Measurements from ENCODE around the gene CYP27C1. TPM values are rescaled to one million over a fixed set of nuclear protein-coding genes. Genes with fewer than 3 reads are reported as not detected.

CYP27C1 gene
- total and polyA plus RNA-seq, 10 of the 15 experiments (the other 5 are each of a cell fraction or from before 2014, with no cell fraction given): not detected

DNA sequence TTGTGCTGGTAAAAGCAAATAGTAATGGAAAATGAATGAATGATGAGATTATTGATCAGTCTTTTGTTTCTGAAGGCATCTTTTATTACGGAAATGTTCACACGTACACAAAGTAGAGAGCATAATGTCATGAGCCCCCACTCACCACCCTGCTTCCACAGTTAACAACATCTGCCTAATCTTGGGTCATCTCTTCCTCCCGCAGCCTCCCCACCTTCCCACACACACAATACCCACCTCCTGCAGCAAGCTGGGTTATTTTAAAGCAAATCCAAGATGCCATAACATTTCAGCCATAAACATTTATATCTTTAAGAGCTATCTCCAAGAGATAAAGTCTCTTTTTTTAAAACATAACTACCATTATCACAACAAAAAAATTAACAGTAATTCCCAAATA, 36.3 kb downstream of the CYP27C1 start:
- Histone ChIP-seq H2AFZ (ENCODE audit: control insufficient read depth, low read depth, low read length) (no peak overlapping the region), H3K79me2 (ENCODE audit: control insufficient read depth, insufficient read depth, low read length) (no peaks in the 10 kb centered on the region), H3K4me2 (ENCODE audit: control insufficient read depth, insufficient read depth) (no peak overlapping the region), H3K36me3 (ENCODE audit: control insufficient read depth in 2 of 2, insufficient read depth in 2 of 2, low read length in 1 of 2) (no peaks in the 10 kb centered on the region), H3K27me3 (replicated peaks in 1 of 2; ENCODE audit: control insufficient read depth in 2 of 2, insufficient read depth in 2 of 2, low read length in 1 of 2) (peaks cover 0 to 4% of the 10 kb centered on the region in 2 experiments; a peak in 3 of 4 replicates), H3K27ac (ENCODE audit: control insufficient read depth, insufficient read depth) (no peak overlapping the region), H3K4me1 (ENCODE audit: control insufficient read depth, insufficient read depth, low read length) (no peaks in the 10 kb centered on the region), H3K9me3 (replicated peaks; ENCODE audit: control insufficient read depth, insufficient read depth, low read length) (no peaks in the 10 kb centered on the region; the same call in 2 of the 3 replicates), H3K9ac (ENCODE audit: control insufficient read depth, insufficient read depth, low read length) (no peak overlapping the region), H3K4me3 (no peak overlapping the region), H4K20me1 (ENCODE audit: control insufficient read depth, insufficient read depth) (no peaks in the 10 kb centered on the region)
- no TSS peak for BruUV-seq (replicated peaks)
- DNase-seq (ENCODE audit: low read depth, low spot score) (no peak), FAIRE-seq (no peak), ATAC-seq (no peak)
- WGBS (ENCODE audit: insufficient coverage, insufficient replicate concordance, low lambda C conversion rate, missing lambda C conversion rate): 44% methylated on average over 3 of the region's 3 CpGs
- intact Hi-C loops (cut with micrococcal nuclease; ENCODE audit: unreplicated experiment): no loop called here
- ChIA-PET RAD21 (ENCODE audit: unreplicated experiment) (interaction anchor here (0.6 kb wide), 1 partner anchor 155 kb away, joined by 5 read pairs; no protein-coding TSS in a partner anchor), CTCF (interaction anchor here (2.3 kb wide), 1 partner anchor 13 kb away, joined by 8 read pairs; no protein-coding TSS in a partner anchor), SMC1A (ENCODE audit: uncharacterized antibody, unreplicated experiment) (interaction anchor here (1.6 kb wide), 1 partner anchor 74 kb away, joined by 3 read pairs; no protein-coding TSS in a partner anchor), POLR2A (interaction anchor here (0.6 kb wide), 1 partner anchor 18 kb away, joined by 3 read pairs; no protein-coding TSS in a partner anchor)
- in situ Hi-C loops (cut with MboI): no loop called here
- TF ChIP-seq IKZF1 (conservative IDR thresholded peaks at IDR 0.05): no peak
- TF ChIP-seq, protein P1, sequence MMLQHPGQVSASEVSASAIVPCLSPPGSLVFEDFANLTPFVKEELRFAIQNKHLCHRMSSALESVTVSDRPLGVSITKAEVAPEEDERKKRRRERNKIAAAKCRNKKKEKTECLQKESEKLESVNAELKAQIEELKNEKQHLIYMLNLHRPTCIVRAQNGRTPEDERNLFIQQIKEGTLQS (IDR thresholded peaks at IDR 0.05; ENCODE audit: borderline replicate concordance, extremely low read depth, low read depth, low read length): no peak
- TF ChIP-seq KDM1A (IDR thresholded peaks at IDR 0.05; ENCODE audit: borderline replicate concordance): no peak
- TF ChIP-seq, protein P2, sequence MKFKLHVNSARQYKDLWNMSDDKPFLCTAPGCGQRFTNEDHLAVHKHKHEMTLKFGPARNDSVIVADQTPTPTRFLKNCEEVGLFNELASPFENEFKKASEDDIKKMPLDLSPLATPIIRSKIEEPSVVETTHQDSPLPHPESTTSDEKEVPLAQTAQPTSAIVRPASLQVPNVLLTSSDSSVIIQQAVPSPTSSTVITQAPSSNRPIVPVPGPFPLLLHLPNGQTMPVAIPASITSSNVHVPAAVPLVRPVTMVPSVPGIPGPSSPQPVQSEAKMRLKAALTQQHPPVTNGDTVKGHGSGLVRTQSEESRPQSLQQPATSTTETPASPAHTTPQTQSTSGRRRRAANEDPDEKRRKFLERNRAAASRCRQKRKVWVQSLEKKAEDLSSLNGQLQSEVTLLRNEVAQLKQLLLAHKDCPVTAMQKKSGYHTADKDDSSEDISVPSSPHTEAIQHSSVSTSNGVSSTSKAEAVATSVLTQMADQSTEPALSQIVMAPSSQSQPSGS (IDR thresholded peaks at IDR 0.05; ENCODE audit: low read length): no peak
- TF ChIP-seq, protein P3, sequence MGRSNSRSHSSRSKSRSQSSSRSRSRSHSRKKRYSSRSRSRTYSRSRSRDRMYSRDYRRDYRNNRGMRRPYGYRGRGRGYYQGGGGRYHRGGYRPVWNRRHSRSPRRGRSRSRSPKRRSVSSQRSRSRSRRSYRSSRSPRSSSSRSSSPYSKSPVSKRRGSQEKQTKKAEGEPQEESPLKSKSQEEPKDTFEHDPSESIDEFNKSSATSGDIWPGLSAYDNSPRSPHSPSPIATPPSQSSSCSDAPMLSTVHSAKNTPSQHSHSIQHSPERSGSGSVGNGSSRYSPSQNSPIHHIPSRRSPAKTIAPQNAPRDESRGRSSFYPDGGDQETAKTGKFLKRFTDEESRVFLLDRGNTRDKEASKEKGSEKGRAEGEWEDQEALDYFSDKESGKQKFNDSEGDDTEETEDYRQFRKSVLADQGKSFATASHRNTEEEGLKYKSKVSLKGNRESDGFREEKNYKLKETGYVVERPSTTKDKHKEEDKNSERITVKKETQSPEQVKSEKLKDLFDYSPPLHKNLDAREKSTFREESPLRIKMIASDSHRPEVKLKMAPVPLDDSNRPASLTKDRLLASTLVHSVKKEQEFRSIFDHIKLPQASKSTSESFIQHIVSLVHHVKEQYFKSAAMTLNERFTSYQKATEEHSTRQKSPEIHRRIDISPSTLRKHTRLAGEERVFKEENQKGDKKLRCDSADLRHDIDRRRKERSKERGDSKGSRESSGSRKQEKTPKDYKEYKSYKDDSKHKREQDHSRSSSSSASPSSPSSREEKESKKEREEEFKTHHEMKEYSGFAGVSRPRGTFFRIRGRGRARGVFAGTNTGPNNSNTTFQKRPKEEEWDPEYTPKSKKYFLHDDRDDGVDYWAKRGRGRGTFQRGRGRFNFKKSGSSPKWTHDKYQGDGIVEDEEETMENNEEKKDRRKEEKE (IDR thresholded peaks at IDR 0.05): no peak
- TF ChIP-seq ZNF207 (IDR thresholded peaks at IDR 0.05; ENCODE audit: borderline replicate concordance): no peak
- no peak for TF ChIP-seq NFXL1 (IDR thresholded peaks at IDR 0.05; ENCODE audit: borderline replicate concordance)
- TF ChIP-seq, protein P4, sequence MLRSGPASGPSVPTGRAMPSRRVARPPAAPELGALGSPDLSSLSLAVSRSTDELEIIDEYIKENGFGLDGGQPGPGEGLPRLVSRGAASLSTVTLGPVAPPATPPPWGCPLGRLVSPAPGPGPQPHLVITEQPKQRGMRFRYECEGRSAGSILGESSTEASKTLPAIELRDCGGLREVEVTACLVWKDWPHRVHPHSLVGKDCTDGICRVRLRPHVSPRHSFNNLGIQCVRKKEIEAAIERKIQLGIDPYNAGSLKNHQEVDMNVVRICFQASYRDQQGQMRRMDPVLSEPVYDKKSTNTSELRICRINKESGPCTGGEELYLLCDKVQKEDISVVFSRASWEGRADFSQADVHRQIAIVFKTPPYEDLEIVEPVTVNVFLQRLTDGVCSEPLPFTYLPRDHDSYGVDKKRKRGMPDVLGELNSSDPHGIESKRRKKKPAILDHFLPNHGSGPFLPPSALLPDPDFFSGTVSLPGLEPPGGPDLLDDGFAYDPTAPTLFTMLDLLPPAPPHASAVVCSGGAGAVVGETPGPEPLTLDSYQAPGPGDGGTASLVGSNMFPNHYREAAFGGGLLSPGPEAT (IDR thresholded peaks at IDR 0.05; ENCODE audit: low read depth): no peak
- TF ChIP-seq, protein P5, sequence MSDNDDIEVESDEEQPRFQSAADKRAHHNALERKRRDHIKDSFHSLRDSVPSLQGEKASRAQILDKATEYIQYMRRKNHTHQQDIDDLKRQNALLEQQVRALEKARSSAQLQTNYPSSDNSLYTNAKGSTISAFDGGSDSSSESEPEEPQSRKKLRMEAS (IDR thresholded peaks at IDR 0.05; ENCODE audit: low read depth, low read length): no peak
- TF ChIP-seq ZNF24 (IDR thresholded peaks at IDR 0.05): no peak
- TF ChIP-seq, protein P6, sequence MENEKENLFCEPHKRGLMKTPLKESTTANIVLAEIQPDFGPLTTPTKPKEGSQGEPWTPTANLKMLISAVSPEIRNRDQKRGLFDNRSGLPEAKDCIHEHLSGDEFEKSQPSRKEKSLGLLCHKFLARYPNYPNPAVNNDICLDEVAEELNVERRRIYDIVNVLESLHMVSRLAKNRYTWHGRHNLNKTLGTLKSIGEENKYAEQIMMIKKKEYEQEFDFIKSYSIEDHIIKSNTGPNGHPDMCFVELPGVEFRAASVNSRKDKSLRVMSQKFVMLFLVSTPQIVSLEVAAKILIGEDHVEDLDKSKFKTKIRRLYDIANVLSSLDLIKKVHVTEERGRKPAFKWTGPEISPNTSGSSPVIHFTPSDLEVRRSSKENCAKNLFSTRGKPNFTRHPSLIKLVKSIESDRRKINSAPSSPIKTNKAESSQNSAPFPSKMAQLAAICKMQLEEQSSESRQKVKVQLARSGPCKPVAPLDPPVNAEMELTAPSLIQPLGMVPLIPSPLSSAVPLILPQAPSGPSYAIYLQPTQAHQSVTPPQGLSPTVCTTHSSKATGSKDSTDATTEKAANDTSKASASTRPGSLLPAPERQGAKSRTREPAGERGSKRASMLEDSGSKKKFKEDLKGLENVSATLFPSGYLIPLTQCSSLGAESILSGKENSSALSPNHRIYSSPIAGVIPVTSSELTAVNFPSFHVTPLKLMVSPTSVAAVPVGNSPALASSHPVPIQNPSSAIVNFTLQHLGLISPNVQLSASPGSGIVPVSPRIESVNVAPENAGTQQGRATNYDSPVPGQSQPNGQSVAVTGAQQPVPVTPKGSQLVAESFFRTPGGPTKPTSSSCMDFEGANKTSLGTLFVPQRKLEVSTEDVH (IDR thresholded peaks at IDR 0.05; ENCODE audit: low read depth, partially characterized antibody): no peak
- TF ChIP-seq JUNB (IDR thresholded peaks at IDR 0.05): no peak
- no peak for TF ChIP-seq MYC (IDR thresholded peaks at IDR 0.05; ENCODE audit: insufficient read depth, insufficient read length, insufficient replicate concordance, low read length, severe bottlenecking)
- no peak for TF ChIP-seq JUND (IDR thresholded peaks at IDR 0.05; ENCODE audit: low read depth, low read length)
